CD14-positive monocyte (primary cell): Measurements from ENCODE around the gene GABRG3. TPM values are rescaled to one million over a fixed set of nuclear protein-coding genes. Genes with fewer than 3 reads are reported as not detected.

Experiments used
- DNase-seq, 3 donors: peaks; one replicate each; pipeline ENCODE4 v3.0.0-alpha.2; 2011 to 2022
- H2AFZ ChIP-seq: 2 replicates; pipeline ENCODE4 v1.6.0; 2012; ENCODE audit warnings: mild to moderate bottlenecking, low read depth, low read length, inconsistent platforms; ENCODE audit not compliant: insufficient read depth, poor library complexity, severe bottlenecking
- H3K27ac ChIP-seq, 2 donors: 1 replicate in 1 of 2; 2 replicates in 1 of 2; pipeline ENCODE4 v1.5.1; 2012 to 2013; ENCODE audit warnings: low read length in 2 of 2, control low read depth in 1 of 2, inconsistent platforms in 1 of 2, low read depth in 1 of 2, mild to moderate bottlenecking in 1 of 2
- H3K27me3 ChIP-seq, 2 donors: one replicate each; pipeline versions ENCODE4 v1.6.0 to v1.6.1; 2011 to 2013; ENCODE audit warnings: low read length in 2 of 2; ENCODE audit not compliant: control insufficient read depth in 2 of 2, insufficient read depth in 2 of 2
- H3K36me3 ChIP-seq, 2 donors: replicated peaks in 1 of 2; 1 replicate in 1 of 2; 2 replicates in 1 of 2; pipeline versions ENCODE4 v1.5.1 to v1.6.1; 2012 to 2013; ENCODE audit warnings: low read length in 2 of 2, control low read depth in 1 of 2, inconsistent platforms in 1 of 2, mild to moderate bottlenecking in 1 of 2; ENCODE audit not compliant: insufficient read depth in 2 of 2, control insufficient read depth in 1 of 2
- H3K4me1 ChIP-seq, 2 donors: 1 replicate in 1 of 2; 2 replicates in 1 of 2; pipeline versions ENCODE4 v1.5.1 to v1.6.1; 2012 to 2013; ENCODE audit warnings: low read length in 2 of 2, control low read depth in 1 of 2, inconsistent platforms in 1 of 2, mild to moderate bottlenecking in 1 of 2, moderate library complexity in 1 of 2; ENCODE audit not compliant: insufficient read depth in 2 of 2, control insufficient read depth in 1 of 2
- H3K4me2 ChIP-seq: replicated peaks from 2 replicates; pipeline ENCODE3; 2012; ENCODE audit warnings: low read length, moderate library complexity, mild to moderate bottlenecking; ENCODE audit not compliant: poor library complexity, severe bottlenecking; ENCODE audit errors: extremely low read depth
- H3K4me3 ChIP-seq, 3 experiments: fragments of 200-600 bp in 1 of 3; sonication (generic) in 1 of 3; replicated peaks in 1 of 3; 1 replicate in 2 of 3; 2 replicates in 1 of 3; pipeline ENCODE4 v1.5.1; 2011 to 2013; ENCODE audit warnings: low read length in 3 of 3, mild to moderate bottlenecking in 3 of 3, control low read depth in 2 of 3, low read depth in 2 of 3, inconsistent platforms in 1 of 3, moderate library complexity in 1 of 3
- H3K79me2 ChIP-seq: 2 replicates; pipeline ENCODE4 v1.6.0; 2012; ENCODE audit warnings: mild to moderate bottlenecking, control low read depth, inconsistent platforms, low read length, moderate library complexity; ENCODE audit not compliant: insufficient read depth
- H3K9ac ChIP-seq: 2 replicates; pipeline ENCODE4 v1.6.0; 2017; ENCODE audit warnings: low read length, mild to moderate bottlenecking; ENCODE audit not compliant: insufficient read depth, poor library complexity, severe bottlenecking
- H3K9me3 ChIP-seq, 2 donors: replicated peaks in 1 of 2; 1 replicate in 1 of 2; 2 replicates in 1 of 2; pipeline versions ENCODE4 v1.5.1 to v1.6.1; 2012 to 2013; ENCODE audit warnings: low read length in 2 of 2, control low read depth in 1 of 2; ENCODE audit not compliant: control insufficient read depth in 1 of 2, insufficient read depth in 1 of 2
- H4K20me1 ChIP-seq: 2 replicates; pipeline ENCODE4 v1.6.0; 2012; ENCODE audit warnings: mild to moderate bottlenecking, low read length, control low read depth, moderate library complexity; ENCODE audit not compliant: insufficient read depth
- H3K27ac Mint-ChIP-seq, 7 donors: one replicate each; pipeline ENCODE4 v1.8.0; 2020; ENCODE audit warnings: mild to moderate bottlenecking in 7 of 7, mixed read lengths in 7 of 7, moderate library complexity in 6 of 7, inconsistent platforms in 2 of 7
- H3K27me3 Mint-ChIP-seq, 3 donors: one replicate each; pipeline ENCODE4 v1.8.0; 2021 to 2022; ENCODE audit warnings: low read depth in 3 of 3, mild to moderate bottlenecking in 3 of 3, mixed read lengths in 3 of 3, moderate library complexity in 3 of 3, inconsistent platforms in 1 of 3
- H3K36me3 Mint-ChIP-seq, 2 donors: one replicate each; pipeline ENCODE4 v1.8.0; 2020; ENCODE audit warnings: mixed read lengths in 2 of 2, inconsistent platforms in 1 of 2, mild to moderate bottlenecking in 1 of 2
- H3K4me1 Mint-ChIP-seq: one replicate; pipeline ENCODE4 v1.8.0; 2020; ENCODE audit warnings: mild to moderate bottlenecking, mixed read lengths
- H3K4me3 Mint-ChIP-seq, 2 donors: one replicate each; pipeline ENCODE4 v1.8.0; 2020; ENCODE audit warnings: mild to moderate bottlenecking in 2 of 2, mixed read lengths in 2 of 2, moderate library complexity in 1 of 2
- H3K9me3 Mint-ChIP-seq, 7 donors: one replicate each; pipeline ENCODE4 v1.8.0; 2020 to 2022; ENCODE audit warnings: mixed read lengths in 7 of 7, mild to moderate bottlenecking in 6 of 7, moderate library complexity in 6 of 7, inconsistent platforms in 2 of 7
- WGBS: methylation state at CpG from one replicate; pipeline ENCODE4 v1.1.5; 2013; ENCODE audit warnings: missing lambda C conversion rate; ENCODE audit not compliant: insufficient coverage; 5-methylcytosine and 5-hydroxymethylcytosine counted together
- intact Hi-C, 2 donors: fragments of 100-400 bp; cut with micrococcal nuclease; formaldehyde crosslinking; loops; one replicate each; pipeline versions ENCODE4 v1.15.0 to v1.15.1; 2023
- polyA plus RNA-seq, 3 donors: library from polyadenylated mRNA; depleted of rRNA in 1 of 3; unstranded in 2 of 3; stranded (reverse) in 1 of 3; fragments of 300-500 nt in 2 of 3; fragments of >200 nt in 1 of 3; fragmentation: Illumina TruSeq in 2 of 3; gene quantifications; 1 replicate in 2 of 3; 2 replicates in 1 of 3; pipeline ENCODE4 v1.2.3, GENCODE V29; 2012 to 2021
- TF ChIP-seq, protein P1 (sequence below): fragments of 200-600 bp; IDR thresholded peaks from one replicate; pipeline ENCODE4 v1.8.0; 2022; ENCODE audit warnings: antibody characterized with exemption, mild to moderate bottlenecking

GABRG3 gene
- polyA plus RNA-seq, 3 donors: not detected

GRCh38 chr15:26945046-26945445 is 25.9 kb upstream of the GABRG3 start:
- WGBS: 86% methylated on average over 13 of the region's 13 CpGs
- Histone ChIP-seq H3K4me1 (no peaks in the 10 kb centered on the region), H2AFZ (no peak overlapping the region), H3K4me3 (no peak overlapping the region), H3K27ac (no peak overlapping the region), H3K27me3 (no peaks in the 10 kb centered on the region), H4K20me1 (no peaks in the 10 kb centered on the region), H3K4me2 (no peak overlapping the region), H3K9me3 (no peaks in the 10 kb centered on the region), H3K36me3 (no peaks in the 10 kb centered on the region), H3K9ac (no peak overlapping the region), H3K79me2 (no peaks in the 10 kb centered on the region)
- Mint-ChIP-seq H3K9me3 (peaks cover 0 to 6% (median 0%) of the 10 kb centered on the region in 7 donors), H3K4me3 (no peak overlapping the region), H3K4me1 (no peaks in the 10 kb centered on the region), H3K27ac (no peak overlapping the region), H3K27me3 (peaks cover 0 to 2% (median 0%) of the 10 kb centered on the region in 3 donors), H3K36me3 (no peaks in the 10 kb centered on the region)
- intact Hi-C loops: no loop called here
- TF ChIP-seq, protein P1, sequence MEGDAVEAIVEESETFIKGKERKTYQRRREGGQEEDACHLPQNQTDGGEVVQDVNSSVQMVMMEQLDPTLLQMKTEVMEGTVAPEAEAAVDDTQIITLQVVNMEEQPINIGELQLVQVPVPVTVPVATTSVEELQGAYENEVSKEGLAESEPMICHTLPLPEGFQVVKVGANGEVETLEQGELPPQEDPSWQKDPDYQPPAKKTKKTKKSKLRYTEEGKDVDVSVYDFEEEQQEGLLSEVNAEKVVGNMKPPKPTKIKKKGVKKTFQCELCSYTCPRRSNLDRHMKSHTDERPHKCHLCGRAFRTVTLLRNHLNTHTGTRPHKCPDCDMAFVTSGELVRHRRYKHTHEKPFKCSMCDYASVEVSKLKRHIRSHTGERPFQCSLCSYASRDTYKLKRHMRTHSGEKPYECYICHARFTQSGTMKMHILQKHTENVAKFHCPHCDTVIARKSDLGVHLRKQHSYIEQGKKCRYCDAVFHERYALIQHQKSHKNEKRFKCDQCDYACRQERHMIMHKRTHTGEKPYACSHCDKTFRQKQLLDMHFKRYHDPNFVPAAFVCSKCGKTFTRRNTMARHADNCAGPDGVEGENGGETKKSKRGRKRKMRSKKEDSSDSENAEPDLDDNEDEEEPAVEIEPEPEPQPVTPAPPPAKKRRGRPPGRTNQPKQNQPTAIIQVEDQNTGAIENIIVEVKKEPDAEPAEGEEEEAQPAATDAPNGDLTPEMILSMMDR: no peak
- DNase-seq: no peak

DNA sequence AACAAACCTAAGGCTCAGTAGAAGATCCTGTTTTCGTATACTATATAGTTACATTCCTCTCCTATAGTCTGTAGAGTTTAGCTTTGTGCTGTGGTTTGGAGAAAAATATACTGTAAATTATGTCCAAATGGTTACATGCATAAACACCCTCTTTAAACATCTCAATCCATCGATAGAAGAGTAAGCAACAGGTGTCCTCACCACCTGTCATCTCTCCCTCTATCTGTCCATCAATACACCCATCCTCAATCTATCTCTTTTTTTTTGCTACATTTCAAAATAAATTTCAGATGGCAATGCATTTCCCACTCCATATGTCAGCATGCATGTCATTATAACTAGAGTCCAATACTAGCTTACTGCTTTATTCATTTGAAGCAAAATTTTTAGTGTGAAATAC is 21.0 kb upstream of the GABRG3 start:
- H3K9me3 ChIP-seq: peaks cover 0 to 8% of the 10 kb centered on the region in 2 donors
- 100% methylated on average over 1 of the region's 2 CpGs for WGBS
- no peak for DNase-seq
- H3K27me3 Mint-ChIP-seq: no peaks in the 10 kb centered on the region
- H3K4me2 ChIP-seq: no peak overlapping the region
- TF ChIP-seq, protein P1: no peak
- no peak overlapping the region for H2AFZ ChIP-seq
- no peak overlapping the region for H3K27ac ChIP-seq
- no peaks in the 10 kb centered on the region for H3K4me1 Mint-ChIP-seq
- H3K27ac Mint-ChIP-seq: no peak overlapping the region
- H3K36me3 Mint-ChIP-seq: no peaks in the 10 kb centered on the region
- H4K20me1 ChIP-seq: no peaks in the 10 kb centered on the region
- no peak overlapping the region for H3K4me3 ChIP-seq
- intact Hi-C loops: no loop called here
- H3K27me3 ChIP-seq: no peaks in the 10 kb centered on the region
- peaks cover 0 to 12% (median 3%) of the 10 kb centered on the region in 7 donors for H3K9me3 Mint-ChIP-seq
- H3K9ac ChIP-seq: no peak overlapping the region
- no peaks in the 10 kb centered on the region for H3K4me1 ChIP-seq
- no peaks in the 10 kb centered on the region for H3K36me3 ChIP-seq
- no peak overlapping the region for H3K4me3 Mint-ChIP-seq
- no peaks in the 10 kb centered on the region for H3K79me2 ChIP-seq
